Transverse colon (tissue), 4 donors: ENCODE results near the gene COP1. TPM values are rescaled to one million over a fixed set of nuclear protein-coding genes. Genes with fewer than 3 reads are reported as not detected.

Experiments
- DNase-seq: peaks from one replicate; pipeline ENCODE4 v3.0.0-alpha.2; 2019
- H3K27ac ChIP-seq, 4 donors: fragments of 200-600 bp; sonication (generic); 2 replicates each; pipeline ENCODE4 v1.5.1; 2016 to 2018; ENCODE audit warnings: inconsistent platforms in 4 of 4
- H3K27me3 ChIP-seq: fragments of 200-600 bp; sonication (generic); 2 replicates; pipeline ENCODE4 v1.5.1; 2017; ENCODE audit warnings: inconsistent platforms
- H3K36me3 ChIP-seq, 4 donors: fragments of 200-600 bp; sonication (generic); 2 replicates each; pipeline ENCODE4 v1.5.1; 2017 to 2019; ENCODE audit warnings: inconsistent platforms in 4 of 4
- H3K4me1 ChIP-seq, 4 donors: fragments of 200-600 bp; sonication (generic); 2 replicates each; pipeline ENCODE4 v1.5.1; 2017 to 2020; ENCODE audit warnings: inconsistent platforms in 4 of 4
- H3K4me3 ChIP-seq, 4 donors: fragments of 200-600 bp; sonication (generic); 1 replicate in 1 of 4; 2 replicates in 3 of 4; pipeline versions ENCODE4 v1.5.1 to v1.6.1; 2017 to 2019; ENCODE audit warnings: inconsistent platforms in 4 of 4
- H3K9me3 ChIP-seq, 2 donors: fragments of 200-600 bp; sonication (generic); 2 replicates each; pipeline ENCODE4 v1.5.1; 2017 to 2019; ENCODE audit warnings: inconsistent platforms in 2 of 2
- EP300 ChIP-seq: sonication (generic); formaldehyde crosslinking; IDR thresholded peaks from one replicate; pipeline ENCODE4 v1.6.1; 2017; ENCODE audit warnings: antibody characterized with exemption, low read depth
- POLR2A ChIP-seq: fragments of 450-650 bp; IDR thresholded peaks from one replicate; pipeline ENCODE4 v1.6.1; 2016; ENCODE audit warnings: antibody characterized with exemption, mild to moderate bottlenecking, moderate library complexity
- POLR2AphosphoS5 ChIP-seq, 3 donors: sonication (generic); formaldehyde crosslinking; IDR thresholded peaks; one replicate each; pipeline ENCODE4 v1.6.1; 2016; ENCODE audit warnings: antibody characterized with exemption in 3 of 3
- WGBS, 2 donors: methylation state at CpG; one replicate each; pipeline ENCODE4 v1.1.5; 2018; ENCODE audit warnings: low coverage in 1 of 2; 5-methylcytosine and 5-hydroxymethylcytosine counted together
- in situ Hi-C, 4 donors: fragments of 200-750 bp; cut with MboI; loops; one replicate each; pipeline versions ENCODE4 v1.15.0 to v1.15.1; 2017; ENCODE audit warnings: low sequenced_read_pairs in 3 of 4, low pct_ligation_motif_present in 1 of 4, low pct_unique_long_range_greater_than_20kb in 1 of 4
- intact Hi-C: fragments of 100-400 bp; cut with DNase I; formaldehyde crosslinking; loops from one replicate; pipeline ENCODE4 v1.15.1; 2023; ENCODE audit warnings: low total_unique reads
- total RNA-seq, 4 donors: library from RNA; depleted of rRNA; stranded (reverse); fragments of >200 nt; gene quantifications; one replicate each; pipeline ENCODE4 v1.1.0, GENCODE V29; 2016
- TF ChIP-seq, protein P1 (sequence below), 5 experiments: fragments of 200-600 bp in 3 of 5; fragments of 450-650 bp in 2 of 5; sonication (generic) in 3 of 5; IDR thresholded peaks; 1 replicate in 2 of 5; 2 replicates in 3 of 5; pipeline ENCODE4 v1.5.1; 2016 to 2017; ENCODE audit warnings: antibody characterized with exemption in 5 of 5, inconsistent platforms in 3 of 5, mild to moderate bottlenecking in 2 of 5, moderate library complexity in 1 of 5

COP1 gene
- total RNA-seq, 4 donors from 2014 or later: 52.3 to 190 (median 109) TPM

DNA sequence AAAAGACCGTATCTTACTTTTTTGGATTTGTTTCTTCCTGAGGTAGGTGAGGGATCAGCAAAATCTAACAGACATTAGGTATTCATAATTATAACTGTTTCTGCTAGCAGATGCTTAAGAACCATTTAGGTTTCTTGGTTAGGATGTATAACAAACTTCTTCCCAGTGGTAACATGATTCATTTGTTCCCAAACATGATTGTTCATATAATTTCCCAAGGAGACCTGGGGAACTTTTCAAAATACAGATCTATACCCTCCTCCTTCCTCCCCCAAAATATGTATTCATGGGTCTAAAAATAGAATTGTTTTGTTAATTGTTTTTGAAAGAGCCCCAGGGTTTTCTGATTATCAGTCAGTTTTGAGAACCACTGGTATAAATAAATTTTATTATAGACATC, 228.2 kb downstream of the COP1 start:
- H3K27ac ChIP-seq: no peak overlapping the region
- no peaks in the 10 kb centered on the region for H3K4me1 ChIP-seq
- TF ChIP-seq, protein P1, sequence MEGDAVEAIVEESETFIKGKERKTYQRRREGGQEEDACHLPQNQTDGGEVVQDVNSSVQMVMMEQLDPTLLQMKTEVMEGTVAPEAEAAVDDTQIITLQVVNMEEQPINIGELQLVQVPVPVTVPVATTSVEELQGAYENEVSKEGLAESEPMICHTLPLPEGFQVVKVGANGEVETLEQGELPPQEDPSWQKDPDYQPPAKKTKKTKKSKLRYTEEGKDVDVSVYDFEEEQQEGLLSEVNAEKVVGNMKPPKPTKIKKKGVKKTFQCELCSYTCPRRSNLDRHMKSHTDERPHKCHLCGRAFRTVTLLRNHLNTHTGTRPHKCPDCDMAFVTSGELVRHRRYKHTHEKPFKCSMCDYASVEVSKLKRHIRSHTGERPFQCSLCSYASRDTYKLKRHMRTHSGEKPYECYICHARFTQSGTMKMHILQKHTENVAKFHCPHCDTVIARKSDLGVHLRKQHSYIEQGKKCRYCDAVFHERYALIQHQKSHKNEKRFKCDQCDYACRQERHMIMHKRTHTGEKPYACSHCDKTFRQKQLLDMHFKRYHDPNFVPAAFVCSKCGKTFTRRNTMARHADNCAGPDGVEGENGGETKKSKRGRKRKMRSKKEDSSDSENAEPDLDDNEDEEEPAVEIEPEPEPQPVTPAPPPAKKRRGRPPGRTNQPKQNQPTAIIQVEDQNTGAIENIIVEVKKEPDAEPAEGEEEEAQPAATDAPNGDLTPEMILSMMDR (IDR thresholded peaks at IDR 0.05): no peak
- TF ChIP-seq POLR2AphosphoS5 (IDR thresholded peaks at IDR 0.05) (no peak), POLR2A (no peak), EP300 (no peak)
- peaks cover 8 to 16% of the 10 kb centered on the region in 2 donors for H3K9me3 ChIP-seq
- H3K27me3 ChIP-seq: no peaks in the 10 kb centered on the region
- 96 to 100% methylated on average over 1 of the region's 1 CpG for WGBS, 2 donors
- in situ Hi-C loops: no loop called here
- intact Hi-C loops: no loop called here
- H3K36me3 ChIP-seq: peaks cover 0 to 33% (median 10%) of the 10 kb centered on the region in 4 donors
- DNase-seq: no peak
- H3K4me3 ChIP-seq: no peak overlapping the region

DNA sequence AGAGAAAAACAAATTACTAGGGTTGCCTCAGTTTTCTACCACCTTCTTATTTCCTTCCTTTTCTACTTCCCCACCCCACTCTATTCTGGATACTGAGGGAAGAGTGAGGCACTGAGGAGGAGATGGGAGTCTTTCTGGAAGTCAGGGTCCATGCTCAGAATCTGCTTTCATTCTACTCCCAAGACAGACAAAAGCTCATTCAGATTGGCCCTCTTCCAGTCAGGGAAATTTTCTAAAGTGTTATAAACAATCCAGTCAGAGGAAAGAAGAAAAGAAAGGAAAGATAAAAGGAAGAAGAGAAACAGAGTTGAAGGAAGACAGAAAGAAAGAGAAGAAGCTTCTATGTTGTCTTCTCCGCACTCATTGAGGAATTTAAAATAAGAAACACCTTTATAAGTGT, 228.6 kb downstream of the COP1 start:
- TF ChIP-seq, protein P1 (IDR thresholded peaks at IDR 0.05): no peak
- TF ChIP-seq POLR2AphosphoS5 (IDR thresholded peaks at IDR 0.05): no peak
- Histone ChIP-seq H3K4me3 (no peak overlapping the region), H3K27ac (no peak overlapping the region), H3K27me3 (no peaks in the 10 kb centered on the region), H3K36me3 (peaks cover 0 to 29% (median 7%) of the 10 kb centered on the region in 4 donors), H3K4me1 (no peaks in the 10 kb centered on the region), H3K9me3 (peaks cover 8 to 11% of the 10 kb centered on the region in 2 donors)
- intact Hi-C loops (no loop called here), in situ Hi-C loops (no loop called here)
- WGBS, 2 donors: 98 to 100% methylated on average over 1 of the region's 1 CpG
- no peak for DNase-seq

DNA sequence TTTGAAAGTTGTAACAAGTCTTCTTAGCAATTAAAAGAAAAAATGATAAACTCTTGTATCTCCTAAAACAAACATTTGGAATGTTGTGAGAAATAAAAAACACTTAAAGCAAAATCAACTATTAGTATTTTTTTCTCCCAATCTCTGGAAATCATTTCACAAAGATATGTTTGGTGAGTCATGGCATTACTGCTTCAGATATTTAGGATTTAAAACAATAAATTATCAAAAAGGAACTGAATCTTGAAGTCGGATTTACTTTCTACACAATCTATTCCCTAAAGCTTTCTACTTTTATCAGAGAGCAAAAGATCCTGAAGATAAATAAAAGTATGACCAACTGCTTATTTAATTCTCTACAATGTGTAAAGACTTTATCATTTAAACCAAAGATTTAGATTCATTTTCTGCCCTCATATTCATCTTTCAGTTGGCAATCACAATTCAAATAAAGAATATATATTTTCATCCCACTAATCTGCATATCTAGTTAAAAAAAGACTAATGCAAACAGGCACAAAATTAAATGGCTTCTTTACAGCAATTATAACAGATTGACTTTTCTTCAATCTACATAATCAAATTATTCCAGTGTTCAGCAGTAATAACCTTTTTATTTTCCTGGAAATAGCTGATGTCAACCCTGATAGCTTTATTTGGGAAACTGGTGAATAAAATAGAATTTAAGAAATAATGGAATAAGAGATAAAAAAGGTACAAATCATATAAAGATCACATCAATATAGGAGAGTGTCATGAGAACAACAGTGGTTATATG, 230.0 kb downstream of the COP1 start:
- TF ChIP-seq POLR2AphosphoS5 (IDR thresholded peaks at IDR 0.05): no peak
- WGBS, 2 donors: 72 to 82% methylated on average over 1 of the region's 1 CpG
- Histone ChIP-seq H3K27ac (no peak overlapping the region), H3K4me1 (no peaks in the 10 kb centered on the region), H3K27me3 (no peaks in the 10 kb centered on the region), H3K36me3 (peaks cover 0 to 14% (median 4%) of the 10 kb centered on the region in 4 donors), H3K4me3 (no peak overlapping the region), H3K9me3 (peaks cover 0 to 9% of the 10 kb centered on the region in 2 donors)
- in situ Hi-C loops (no loop called here), intact Hi-C loops (no loop called here)
- no peak for DNase-seq

DNA sequence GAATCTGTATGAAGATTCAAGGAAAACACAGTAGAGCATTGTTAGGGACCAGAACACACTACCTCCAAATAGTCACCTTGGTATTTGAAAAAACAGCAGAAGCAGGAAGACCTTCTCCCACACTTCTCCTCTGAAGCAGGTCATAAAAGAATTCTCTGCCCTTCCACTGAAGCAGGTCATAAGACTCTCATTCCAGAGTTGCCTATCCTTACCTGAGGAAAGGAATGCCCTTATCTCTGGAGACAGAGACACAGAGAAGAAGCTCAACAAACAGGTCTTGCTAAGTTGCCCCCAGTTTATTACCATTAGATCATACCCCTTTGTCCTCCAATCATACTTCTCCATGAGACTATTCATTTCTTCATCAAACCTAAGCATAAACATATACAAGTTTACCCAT, 237.9 kb downstream of the COP1 start:
- intact Hi-C loops: no loop called here
- DNase-seq: no peak
- no peak overlapping the region for H3K27ac ChIP-seq
- no peaks in the 10 kb centered on the region for H3K4me1 ChIP-seq
- H3K9me3 ChIP-seq: no peaks in the 10 kb centered on the region
- peaks cover 0 to 16% (median 0%) of the 10 kb centered on the region in 4 donors for H3K36me3 ChIP-seq
- H3K4me3 ChIP-seq: no peak overlapping the region
- no peak for TF ChIP-seq POLR2AphosphoS5 (IDR thresholded peaks at IDR 0.05)
- TF ChIP-seq, protein P1 (IDR thresholded peaks at IDR 0.05): no peak
- no peak for TF ChIP-seq EP300
- TF ChIP-seq POLR2A: no peak
- no peaks in the 10 kb centered on the region for H3K27me3 ChIP-seq
- in situ Hi-C loops: no loop called here
